ENCODE results near the gene CNR2. TPM values are rescaled to one million over a fixed set of nuclear protein-coding genes. Genes with fewer than 3 reads are reported as not detected.

CNR2 gene
- total and polyA plus RNA-seq, 8 donors: 0.05 to 0.27 (median 0.13) TPM

GRCh38 chr1:23909412-23909811 is 3.8 kb downstream of the CNR2 start:
- H3K27ac ChIP-seq: no peak overlapping the region
- DNase-seq (no peak), ATAC-seq (no peak)
- no peaks in the 10 kb centered on the region for H3K36me3 ChIP-seq
- H3K4me1 ChIP-seq: peaks cover 0 to 23% of the 10 kb centered on the region in 2 donors
- intact Hi-C loops (cut with DNase I): no loop called here
- no peak for TF ChIP-seq CTCF (IDR thresholded peaks at IDR 0.05)
- peaks cover 0 to 3% of the 10 kb centered on the region in 2 donors for H3K27me3 ChIP-seq
- H3K4me3 ChIP-seq: no peak overlapping the region
- H3K9me3 ChIP-seq: no peaks in the 10 kb centered on the region

- H3K9me3 ChIP-seq: no peaks in the 10 kb centered on the region
- H3K4me1 ChIP-seq: peaks cover 0 to 18% of the 10 kb centered on the region in 2 donors
- intact Hi-C loops (cut with DNase I): no loop called here
- H3K4me3 ChIP-seq: no peak overlapping the region
- H3K27ac ChIP-seq: peak overlapping the region in 1 of 2 donors; percentile 13
- no peaks in the 10 kb centered on the region for H3K36me3 ChIP-seq
- DNase-seq: no peak
- H3K27me3 ChIP-seq: peaks cover 2 to 9% of the 10 kb centered on the region in 2 donors
- ATAC-seq: peak; percentile 63
- no peak for TF ChIP-seq CTCF (IDR thresholded peaks at IDR 0.05)
These were observed 4.5 kb downstream of the CNR2 start for GRCh38 chr1:23908453-23909341.

- H3K4me1 ChIP-seq: peaks cover 0 to 24% of the 10 kb centered on the region in 2 donors
These were observed 6.4 kb downstream of the CNR2 start for GRCh38 chr1:23906731-23907130.

GRCh38 chr1:23905461-23906025 is 7.6 kb downstream of the CNR2 start:
- Histone ChIP-seq H3K9me3 (no peaks in the 10 kb centered on the region), H3K36me3 (no peaks in the 10 kb centered on the region), H3K4me1 (peaks cover 0 to 24% of the 10 kb centered on the region in 2 donors), H3K27ac (no peak overlapping the region), H3K27me3 (peaks cover 5 to 30% of the 10 kb centered on the region in 2 donors), H3K4me3 (no peak overlapping the region)
- TF ChIP-seq CTCF (IDR thresholded peaks at IDR 0.05): no peak
- DNase-seq: no peak
- ATAC-seq: no peak
- intact Hi-C loops (cut with DNase I): no loop called here

More at GRCh38 chr1:23906731-23907130, 6.4 kb downstream of the CNR2 start:
- H3K36me3 ChIP-seq: no peaks in the 10 kb centered on the region
- ATAC-seq (no peak), DNase-seq (no peak)
- H3K9me3 ChIP-seq: no peaks in the 10 kb centered on the region
- TF ChIP-seq CTCF (IDR thresholded peaks at IDR 0.05): no peak
- H3K4me3 ChIP-seq: no peak overlapping the region
- no peak overlapping the region for H3K27ac ChIP-seq
- intact Hi-C loops (cut with DNase I): no loop called here
- peaks cover 5 to 29% of the 10 kb centered on the region in 2 donors for H3K27me3 ChIP-seq

GRCh38 chr1:23904748-23905357 is 8.3 kb downstream of the CNR2 start:
- intact Hi-C loops (cut with DNase I): no loop called here
- no peak for TF ChIP-seq CTCF (IDR thresholded peaks at IDR 0.05)
- ATAC-seq (no peak), DNase-seq (no peak)
- Histone ChIP-seq H3K9me3 (no peaks in the 10 kb centered on the region), H3K36me3 (no peaks in the 10 kb centered on the region), H3K4me3 (no peak overlapping the region), H3K4me1 (peaks cover 0 to 24% of the 10 kb centered on the region in 2 donors), H3K27me3 (peaks cover 5 to 30% of the 10 kb centered on the region in 2 donors), H3K27ac (no peak overlapping the region)
